Measurements from ENCODE around the gene TMTC1.

DNA sequence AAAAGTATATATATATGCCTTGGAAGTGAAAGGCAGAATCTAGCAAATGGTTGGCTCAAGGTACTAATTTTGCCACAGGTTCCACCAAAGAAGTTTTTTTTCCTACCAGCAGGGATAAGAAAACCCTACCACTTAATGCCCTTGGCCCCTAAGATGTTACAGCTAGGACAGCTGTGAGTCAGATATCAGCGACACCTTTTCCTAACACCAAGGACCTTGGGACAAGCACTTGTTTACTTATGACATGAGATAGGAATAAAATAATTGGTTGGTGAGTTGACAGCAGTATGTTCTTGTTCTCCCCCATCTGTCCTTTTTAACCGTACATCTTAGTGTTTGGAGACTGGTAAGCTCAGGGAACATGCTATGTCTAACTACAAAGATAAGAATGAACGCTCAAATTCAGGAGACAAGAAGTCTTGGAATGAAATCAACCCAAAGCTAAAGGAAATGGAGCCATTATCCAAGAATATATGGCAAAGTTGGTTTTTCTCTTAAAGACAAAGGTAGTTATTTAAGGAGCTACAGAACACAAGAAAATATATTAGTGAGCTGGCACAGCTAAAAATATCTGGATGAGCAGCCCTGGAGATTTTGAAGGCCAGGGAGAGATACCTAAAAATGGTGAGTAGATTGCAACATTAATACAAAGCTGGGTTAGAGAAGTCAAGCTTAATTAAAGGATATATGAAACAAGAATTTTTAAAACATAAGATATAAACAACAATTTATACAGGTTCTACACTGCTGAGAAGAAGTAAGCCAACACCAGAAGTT lies 126.8 kb downstream of the TMTC1 start:
- TF ChIP-seq, protein P1, sequence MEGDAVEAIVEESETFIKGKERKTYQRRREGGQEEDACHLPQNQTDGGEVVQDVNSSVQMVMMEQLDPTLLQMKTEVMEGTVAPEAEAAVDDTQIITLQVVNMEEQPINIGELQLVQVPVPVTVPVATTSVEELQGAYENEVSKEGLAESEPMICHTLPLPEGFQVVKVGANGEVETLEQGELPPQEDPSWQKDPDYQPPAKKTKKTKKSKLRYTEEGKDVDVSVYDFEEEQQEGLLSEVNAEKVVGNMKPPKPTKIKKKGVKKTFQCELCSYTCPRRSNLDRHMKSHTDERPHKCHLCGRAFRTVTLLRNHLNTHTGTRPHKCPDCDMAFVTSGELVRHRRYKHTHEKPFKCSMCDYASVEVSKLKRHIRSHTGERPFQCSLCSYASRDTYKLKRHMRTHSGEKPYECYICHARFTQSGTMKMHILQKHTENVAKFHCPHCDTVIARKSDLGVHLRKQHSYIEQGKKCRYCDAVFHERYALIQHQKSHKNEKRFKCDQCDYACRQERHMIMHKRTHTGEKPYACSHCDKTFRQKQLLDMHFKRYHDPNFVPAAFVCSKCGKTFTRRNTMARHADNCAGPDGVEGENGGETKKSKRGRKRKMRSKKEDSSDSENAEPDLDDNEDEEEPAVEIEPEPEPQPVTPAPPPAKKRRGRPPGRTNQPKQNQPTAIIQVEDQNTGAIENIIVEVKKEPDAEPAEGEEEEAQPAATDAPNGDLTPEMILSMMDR (conservative IDR thresholded peaks at IDR 0.05 in 1 of 2, IDR thresholded peaks at IDR 0.05 in 1 of 2; ENCODE audit: low read depth in 1 of 2, low read length in 2 of 2), result no peak
- no peak for TF ChIP-seq EZH2 (IDR thresholded peaks at IDR 0.05; ENCODE audit: low read length, missing control alignments)
